HepG2 (cell line): ENCODE measurements around the gene LOXL3. TPM values are rescaled to one million over a fixed set of nuclear protein-coding genes. Genes with fewer than 3 reads are reported as not detected.

ENCODE experiments used
- ARNT2 ChIP-seq: sonication (generic); formaldehyde crosslinking; IDR thresholded peaks from 2 replicates; pipeline ENCODE4 v1.8.0; 2022; ENCODE audit warnings: mild to moderate bottlenecking, low read depth, missing genetic modification reagents, moderate library complexity
- CHD2 ChIP-seq: IDR thresholded peaks from 2 replicates; pipeline ENCODE4 v1.6.1; 2011; ENCODE audit warnings: low read depth, low read length, improper control_type of control experiment
- GABPA ChIP-seq, 2 experiments: IDR thresholded peaks; 2 replicates each; pipeline ENCODE4 v1.6.1; 2011 to 2016; ENCODE audit warnings: low read depth in 2 of 2, low read length in 1 of 2, missing biosample characterization in 1 of 2, missing genetic modification characterization in 1 of 2
- JUN ChIP-seq: sonication (generic); formaldehyde crosslinking; IDR thresholded peaks from 2 replicates; pipeline ENCODE4 v1.4.0; 2020; ENCODE audit warnings: mild to moderate bottlenecking, missing genetic modification reagents
- KDM5B ChIP-seq: sonication (generic); formaldehyde crosslinking; IDR thresholded peaks from 2 replicates; pipeline ENCODE4 v1.4.0; 2020; ENCODE audit warnings: missing genetic modification reagents, mild to moderate bottlenecking, borderline replicate concordance
- KLF11 ChIP-seq: IDR thresholded peaks from 2 replicates; pipeline ENCODE4 v1.6.1; 2016; ENCODE audit warnings: missing compliant biosample characterization
- MLLT10 ChIP-seq: sonication (generic); formaldehyde crosslinking; IDR thresholded peaks from 2 replicates; pipeline ENCODE4 v1.4.0; 2020; ENCODE audit warnings: missing genetic modification reagents
- NONO ChIP-seq, 2 experiments: fragments of 450-650 bp in 1 of 2; sonication (generic) in 1 of 2; formaldehyde crosslinking in 1 of 2; IDR thresholded peaks in 1 of 2; conservative IDR thresholded peaks in 1 of 2; 2 replicates each; pipeline versions ENCODE4 v1.6.1 to v1.8.0; 2017 to 2022; ENCODE audit warnings: mild to moderate bottlenecking in 1 of 2, missing genetic modification reagents in 1 of 2, moderate library complexity in 1 of 2
- NR3C1 ChIP-seq: sonication (generic); formaldehyde crosslinking; IDR thresholded peaks from 2 replicates; pipeline ENCODE4 v1.4.0; 2020; ENCODE audit warnings: missing genetic modification reagents
- RCOR2 ChIP-seq: IDR thresholded peaks from 2 replicates; pipeline ENCODE4 v1.6.1; 2016; ENCODE audit warnings: missing biosample characterization, missing genetic modification reagents
- REPIN1 ChIP-seq: sonication (generic); formaldehyde crosslinking; IDR thresholded peaks from 2 replicates; pipeline ENCODE4 v1.8.0; 2022; ENCODE audit warnings: missing genetic modification reagents, low read depth, mild to moderate bottlenecking, borderline replicate concordance
- SALL2 ChIP-seq: sonication (generic); formaldehyde crosslinking; IDR thresholded peaks from 2 replicates; pipeline ENCODE4 v1.8.1; 2023; ENCODE audit warnings: mild to moderate bottlenecking, missing genetic modification reagents, inconsistent platforms
- SIN3A ChIP-seq: IDR thresholded peaks from 2 replicates; pipeline ENCODE4 v1.6.1; 2011; ENCODE audit warnings: low read depth, mild to moderate bottlenecking, control low read depth, low read length, borderline replicate concordance
- TEF ChIP-seq: sonication (generic); formaldehyde crosslinking; IDR thresholded peaks from 2 replicates; pipeline ENCODE4 v1.5.0; 2020; ENCODE audit warnings: missing genetic modification reagents
- UBTF ChIP-seq: sonication (generic); formaldehyde crosslinking; IDR thresholded peaks from 2 replicates; pipeline ENCODE4 v1.4.0; 2020; ENCODE audit warnings: mild to moderate bottlenecking, missing genetic modification reagents
- ZC3H13 ChIP-seq: sonication (generic); formaldehyde crosslinking; IDR thresholded peaks from 2 replicates; pipeline ENCODE4 v1.8.1; 2023; ENCODE audit warnings: mild to moderate bottlenecking, missing genetic modification reagents, moderate library complexity
- ZNF180 ChIP-seq: sonication (generic); formaldehyde crosslinking; IDR thresholded peaks from 2 replicates; pipeline ENCODE4 v1.4.0; 2020; ENCODE audit warnings: low read depth, missing genetic modification reagents, borderline replicate concordance
- ZNF430 ChIP-seq: sonication (generic); formaldehyde crosslinking; IDR thresholded peaks from 2 replicates; pipeline ENCODE4 v1.9.0; 2021; ENCODE audit warnings: mild to moderate bottlenecking, missing genetic modification reagents
- ZNF547 ChIP-seq: sonication (generic); formaldehyde crosslinking; IDR thresholded peaks from 2 replicates; pipeline ENCODE4 v1.5.1; 2020; ENCODE audit warnings: mild to moderate bottlenecking, missing genetic modification reagents
- ZNF788 ChIP-seq: sonication (generic); formaldehyde crosslinking; IDR thresholded peaks from 2 replicates; pipeline ENCODE4 v1.5.0; 2020; ENCODE audit warnings: mild to moderate bottlenecking, missing genetic modification reagents, borderline replicate concordance
- polyA plus RNA-seq, 8 experiments: library from polyadenylated mRNA; depleted of rRNA in 3 of 8; stranded (reverse) in 7 of 8; unstranded in 1 of 8; fragments of >200 nt; fragmentation: Illumina TruSeq in 4 of 8; extraction: Trizol in 4 of 8; gene quantifications; 2 replicates each; pipeline versions ENCODE4 v1.2.1 to v1.2.3, GENCODE V29; 2011 to 2016; ENCODE audit warnings: low read depth in 4 of 8, missing spikeins in 1 of 8, mixed read lengths in 1 of 8; ENCODE audit not compliant: insufficient read depth in 1 of 8
- total RNA-seq, 5 experiments: library from RNA; depleted of rRNA; stranded (reverse); fragments of >200 nt; fragmentation: Illumina TruSeq; extraction: Trizol; gene quantifications; 2 replicates each; pipeline ENCODE4 v1.2.3, GENCODE V29; 2016; ENCODE audit warnings: low read depth in 1 of 5
- TF ChIP-seq, protein P1 (sequence below): sonication (generic); formaldehyde crosslinking; IDR thresholded peaks from 2 replicates; pipeline ENCODE4 v1.4.0; 2020; ENCODE audit warnings: mild to moderate bottlenecking, missing genetic modification reagents
- TF ChIP-seq, protein P2 (sequence below): IDR thresholded peaks from 2 replicates; pipeline ENCODE4 v1.6.1; 2016; ENCODE audit warnings: low read depth, control low read depth
- TF ChIP-seq, protein P3 (sequence below): sonication (generic); IDR thresholded peaks from 2 replicates; pipeline ENCODE4 v1.6.1; 2016; ENCODE audit warnings: low read depth, borderline replicate concordance

The LOXL3 gene
- total and polyA plus RNA-seq, 2 of the 13 experiments (the other 11 are each of a cell fraction or from before 2014, with no cell fraction given): 0.55 to 6.5 TPM

- TF ChIP-seq, protein P1, sequence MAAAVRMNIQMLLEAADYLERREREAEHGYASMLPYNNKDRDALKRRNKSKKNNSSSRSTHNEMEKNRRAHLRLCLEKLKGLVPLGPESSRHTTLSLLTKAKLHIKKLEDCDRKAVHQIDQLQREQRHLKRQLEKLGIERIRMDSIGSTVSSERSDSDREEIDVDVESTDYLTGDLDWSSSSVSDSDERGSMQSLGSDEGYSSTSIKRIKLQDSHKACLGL (CRISPR knock-in tag): no peak
- TF ChIP-seq, protein P2, sequence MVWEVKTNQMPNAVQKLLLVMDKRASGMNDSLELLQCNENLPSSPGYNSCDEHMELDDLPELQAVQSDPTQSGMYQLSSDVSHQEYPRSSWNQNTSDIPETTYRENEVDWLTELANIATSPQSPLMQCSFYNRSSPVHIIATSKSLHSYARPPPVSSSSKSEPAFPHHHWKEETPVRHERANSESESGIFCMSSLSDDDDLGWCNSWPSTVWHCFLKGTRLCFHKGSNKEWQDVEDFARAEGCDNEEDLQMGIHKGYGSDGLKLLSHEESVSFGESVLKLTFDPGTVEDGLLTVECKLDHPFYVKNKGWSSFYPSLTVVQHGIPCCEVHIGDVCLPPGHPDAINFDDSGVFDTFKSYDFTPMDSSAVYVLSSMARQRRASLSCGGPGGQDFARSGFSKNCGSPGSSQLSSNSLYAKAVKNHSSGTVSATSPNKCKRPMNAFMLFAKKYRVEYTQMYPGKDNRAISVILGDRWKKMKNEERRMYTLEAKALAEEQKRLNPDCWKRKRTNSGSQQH: peak; percentile 86
- TF ChIP-seq RCOR2 (peak; percentile 16; the same call in 1 of the 2 replicates), MLLT10 (CRISPR knock-in tag) (no peak), ZNF180 (CRISPR knock-in tag) (no peak), UBTF (CRISPR knock-in tag) (peak; percentile 92), TEF (CRISPR knock-in tag) (no peak), NR3C1 (CRISPR knock-in tag) (no peak), SIN3A (peak; percentile 68; the same call in 1 of the 2 replicates), KDM5B (CRISPR knock-in tag) (peak; percentile 97), CHD2 (no peak), ZNF547 (CRISPR knock-in tag) (peak; percentile 89), ZNF430 (CRISPR knock-in tag) (peak; percentile 92), ZNF788 (peak; percentile 81), REPIN1 (CRISPR knock-in tag) (peak; percentile 90), KLF11 (CRISPR knock-in tag) (peak; percentile 25), ZC3H13 (CRISPR knock-in tag) (peak; percentile 98), GABPA (IDR thresholded peaks at IDR 0.05; ENCODE audit: low read depth, low read length) (peak; percentile 73), GABPA (CRISPR knock-in tag; IDR thresholded peaks at IDR 0.05; ENCODE audit: low read depth) (peak; percentile 99), ARNT2 (CRISPR knock-in tag) (peak; percentile 51; the same call in 1 of the 2 replicates), NONO (IDR thresholded peaks at IDR 0.05) (no peak), NONO (CRISPR knock-in tag; conservative IDR thresholded peaks at IDR 0.05) (peak; percentile 93), SALL2 (CRISPR knock-in tag) (no peak), JUN (CRISPR knock-in tag) (peak; percentile 18; the same call in 1 of the 2 replicates)
- TF ChIP-seq, protein P3, sequence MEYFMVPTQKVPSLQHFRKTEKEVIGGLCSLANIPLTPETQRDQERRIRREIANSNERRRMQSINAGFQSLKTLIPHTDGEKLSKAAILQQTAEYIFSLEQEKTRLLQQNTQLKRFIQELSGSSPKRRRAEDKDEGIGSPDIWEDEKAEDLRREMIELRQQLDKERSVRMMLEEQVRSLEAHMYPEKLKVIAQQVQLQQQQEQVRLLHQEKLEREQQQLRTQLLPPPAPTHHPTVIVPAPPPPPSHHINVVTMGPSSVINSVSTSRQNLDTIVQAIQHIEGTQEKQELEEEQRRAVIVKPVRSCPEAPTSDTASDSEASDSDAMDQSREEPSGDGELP: 0 out of 2 replicates have a peak, but pooled peaks have one; percentile 15
These were observed 70.7 kb downstream of the LOXL3 start, which contains the start of the genes CCDC142 and TTC31 (continued) for GRCh38 chr2:74482801-74483674.
